GM19452 (cell line): ENCODE data around the gene RTL9.

Experiments
- ATAC-seq: cut with Tn5 transposase; IDR thresholded peaks from one replicate; pipeline ENCODE4 v1.9.1; 2021; ENCODE audit not compliant: unreplicated experiment

RTL9 gene

DNA sequence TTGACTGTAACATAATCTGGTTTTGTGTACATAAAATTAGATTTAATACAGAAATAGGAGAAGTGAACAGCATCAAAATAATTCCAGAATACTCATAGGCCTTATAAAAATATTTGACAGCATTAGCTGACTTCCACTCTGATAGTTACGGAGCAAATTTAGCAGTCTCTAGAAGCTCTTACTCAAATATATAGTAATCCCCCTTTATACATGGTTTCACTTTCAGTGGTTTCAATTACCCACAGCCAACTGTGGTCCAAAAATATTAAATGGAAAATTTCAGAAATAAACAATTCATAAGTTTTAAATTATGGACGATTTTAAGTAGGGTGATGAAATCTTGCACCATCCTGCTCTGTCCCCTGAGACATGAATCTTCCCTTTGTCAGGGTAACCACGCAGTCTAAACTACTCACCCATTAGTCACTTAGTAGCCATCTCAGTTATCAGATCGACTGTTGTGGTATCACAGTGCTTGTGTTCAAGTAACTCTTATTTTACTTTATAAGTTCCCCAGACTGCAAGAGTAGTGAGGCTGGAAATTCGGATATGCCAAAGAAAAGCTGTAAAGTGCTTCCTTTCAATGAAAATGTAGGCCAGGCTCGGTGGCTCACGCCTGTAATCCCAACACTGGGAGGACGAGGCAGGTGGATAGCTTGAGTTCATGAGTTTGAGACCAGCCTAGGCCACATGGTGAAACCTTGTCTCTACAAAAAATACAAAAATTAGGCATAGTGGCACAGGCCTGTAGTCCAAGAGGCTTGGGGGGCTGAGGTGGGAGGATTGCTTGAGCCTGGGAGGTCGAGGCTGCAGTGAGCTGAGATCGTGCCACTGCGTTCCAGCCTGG lies 17.2 kb upstream of the RTL9 start:
- peak; percentile 85 for ATAC-seq

- ATAC-seq: no peak
Measured at GRCh38 chrX:110346681-110347080, 12.0 kb upstream of the RTL9 start.

DNA sequence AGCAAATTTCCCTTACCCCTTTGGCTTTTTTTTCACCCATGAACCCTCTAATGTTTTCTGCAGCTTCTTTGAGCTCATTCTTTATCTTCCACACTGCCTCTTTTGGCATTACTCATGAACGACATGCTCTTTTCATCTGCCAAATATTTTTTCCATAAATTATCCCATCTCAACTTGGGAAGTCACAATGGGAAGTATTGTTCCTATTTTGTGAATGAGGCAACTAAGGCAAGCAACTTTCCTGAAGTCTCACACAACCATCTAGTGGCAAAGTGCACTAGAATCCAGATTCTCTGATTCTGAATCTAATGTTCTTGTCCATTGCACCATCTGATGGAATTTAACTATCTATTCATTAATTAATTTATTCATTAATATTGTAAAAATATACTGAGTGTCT lies 625 bp downstream of the RTL9 start:
- ATAC-seq: no peak

DNA sequence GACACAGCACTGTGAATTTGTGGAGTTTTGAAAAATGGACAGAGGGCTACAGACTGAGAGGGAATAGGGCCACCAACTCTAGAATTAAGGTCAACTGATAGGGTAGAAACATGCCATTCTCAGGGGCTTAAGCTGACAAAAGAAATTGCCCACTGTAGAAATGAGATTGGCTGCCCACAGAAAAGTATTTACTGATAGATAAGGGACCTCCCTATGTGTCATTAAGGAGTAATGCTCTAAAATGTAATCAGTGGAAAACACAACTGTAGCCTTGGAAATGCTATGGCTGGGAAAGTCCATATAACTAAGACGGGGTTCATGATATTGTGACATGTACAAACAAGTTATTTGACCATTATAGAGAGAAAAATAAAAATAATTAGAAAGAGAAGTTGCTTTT lies 4.6 kb downstream of the RTL9 start:
- ATAC-seq: no peak

GRCh38 chrX:110373310-110373709 lies 14.7 kb downstream of the RTL9 start:
- no peak for ATAC-seq

DNA sequence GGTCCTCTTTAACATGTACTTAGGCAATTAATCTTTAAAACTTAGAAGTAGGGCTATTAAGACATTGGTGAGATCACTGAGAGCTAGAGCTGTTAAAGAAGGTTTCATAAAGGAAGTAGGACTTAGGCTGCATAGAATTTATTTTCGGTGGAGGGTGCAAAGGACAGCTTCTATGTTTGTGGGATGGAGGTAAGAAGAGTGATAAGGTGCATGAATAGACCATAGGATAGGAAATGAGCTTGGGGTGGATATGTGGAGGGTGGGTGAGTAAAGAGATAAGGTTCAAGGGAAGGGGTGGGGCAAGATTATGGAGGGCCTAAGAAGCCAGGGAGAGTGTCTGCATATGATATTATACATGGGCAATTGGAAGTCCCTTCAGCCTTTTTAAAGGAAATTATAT lies 15.9 kb downstream of the RTL9 start:
- no peak for ATAC-seq

GRCh38 chrX:110381216-110381615 lies 22.6 kb downstream of the RTL9 start:
- ATAC-seq: no peak

GRCh38 chrX:110383414-110383813 lies 24.8 kb downstream of the RTL9 start:
- ATAC-seq: no peak

DNA sequence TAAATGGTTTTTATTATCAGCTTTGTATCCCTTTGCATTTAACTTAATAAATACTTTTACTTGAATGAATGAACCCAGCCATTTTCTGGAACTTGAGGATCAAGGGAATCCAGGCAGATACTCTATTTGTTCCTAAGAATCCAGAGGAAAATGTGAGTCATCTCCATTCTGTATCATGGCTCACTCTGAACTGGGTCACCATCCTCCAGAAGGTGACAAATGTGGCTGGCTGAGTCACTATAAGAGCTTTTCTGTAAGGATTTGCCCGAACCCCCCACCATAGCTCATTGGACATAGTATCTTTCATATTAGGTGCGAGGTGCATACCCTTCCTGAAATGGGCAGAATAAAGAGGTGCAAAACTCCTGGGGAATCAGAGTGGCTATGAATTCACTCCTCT lies 25.8 kb downstream of the RTL9 start:
- ATAC-seq: no peak

GRCh38 chrX:110389570-110389969 lies 30.9 kb downstream of the RTL9 start:
- no peak for ATAC-seq

DNA sequence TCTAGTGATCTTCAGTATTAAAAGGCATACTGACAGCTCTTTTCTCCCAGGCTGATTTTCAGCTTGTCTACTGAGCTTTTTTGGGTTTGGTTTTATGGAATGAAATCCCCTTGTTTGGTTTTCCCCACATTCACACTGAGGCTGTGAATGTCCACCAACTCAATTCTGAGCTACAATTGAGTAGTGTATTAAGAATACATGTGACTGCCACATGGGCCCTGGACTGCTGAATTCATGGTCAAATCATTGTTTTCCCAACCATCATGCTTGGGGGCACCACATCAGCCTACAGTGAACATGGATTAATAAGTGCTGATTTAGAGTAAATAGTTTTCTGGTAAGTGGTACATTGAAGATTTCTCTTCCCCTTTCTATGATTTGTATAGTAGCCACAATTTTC lies 32.4 kb downstream of the RTL9 start:
- no peak for ATAC-seq

DNA sequence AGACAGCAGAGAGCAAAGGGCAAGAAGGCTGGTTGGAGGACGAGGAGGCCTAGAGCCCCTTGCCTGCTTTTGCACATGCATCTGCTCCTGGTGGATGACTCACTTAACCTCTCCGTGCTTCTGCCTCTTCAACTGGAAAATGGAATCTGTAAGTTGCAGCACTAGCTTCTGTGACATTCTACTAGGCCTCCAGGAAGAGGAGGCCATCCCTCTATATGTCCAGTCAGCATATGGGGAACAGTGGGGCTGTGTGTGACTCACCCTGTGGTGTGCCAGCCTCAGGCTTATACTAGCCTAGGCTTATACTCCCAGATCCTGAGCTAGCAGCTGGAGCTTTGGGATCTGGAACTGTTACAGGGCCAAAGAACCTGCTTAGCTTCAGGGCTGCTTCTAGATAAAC lies 36.0 kb downstream of the RTL9 start:
- ATAC-seq: no peak

GRCh38 chrX:110395877-110396276 lies 37.2 kb downstream of the RTL9 start:
- ATAC-seq: no peak

DNA sequence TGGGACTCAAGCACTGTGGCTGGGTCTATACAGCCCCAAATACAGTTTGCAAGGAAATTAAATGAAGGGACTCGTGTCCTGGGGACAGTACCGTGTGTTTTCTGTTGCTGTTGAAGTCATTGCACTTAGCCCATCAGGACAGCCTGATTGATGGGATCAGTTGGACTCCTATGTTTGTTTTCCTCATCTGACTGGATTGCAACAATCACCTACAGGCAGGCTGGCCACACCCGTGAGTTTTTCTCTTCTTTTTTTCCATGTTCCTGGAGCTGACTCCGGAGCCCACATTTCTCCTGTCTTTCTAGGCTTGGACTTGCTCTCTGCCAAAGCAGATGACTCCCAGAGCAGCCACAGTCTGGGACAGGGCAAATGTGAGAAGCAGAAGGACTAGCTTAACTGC lies 38.1 kb downstream of the RTL9 start:
- no peak for ATAC-seq

GRCh38 chrX:110397339-110397738 lies 38.7 kb downstream of the RTL9 start:
- ATAC-seq: no peak

GRCh38 chrX:110397904-110398303 lies 39.3 kb downstream of the RTL9 start:
- ATAC-seq: no peak

DNA sequence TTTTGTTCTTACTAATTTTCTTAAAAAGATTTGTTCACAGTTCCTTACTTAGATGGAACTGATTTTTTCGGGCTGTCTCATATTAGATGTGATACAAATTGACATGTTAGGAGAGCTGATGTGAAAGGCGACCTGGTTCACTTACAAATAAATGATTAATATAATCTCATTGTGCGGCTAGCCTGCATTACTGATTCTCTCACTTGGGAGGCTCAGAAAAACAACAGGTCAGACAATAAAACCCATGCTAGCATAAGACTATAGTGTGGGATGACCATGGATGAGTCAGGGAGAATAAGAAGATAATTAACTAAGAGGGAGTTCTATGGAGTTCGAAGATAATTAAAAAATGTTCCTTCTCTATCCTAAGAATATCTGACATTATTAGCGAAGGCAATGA lies 40.8 kb downstream of the RTL9 start:
- ATAC-seq: no peak

- ATAC-seq: no peak
Measured at GRCh38 chrX:110399966-110400365, 41.3 kb downstream of the RTL9 start.

DNA sequence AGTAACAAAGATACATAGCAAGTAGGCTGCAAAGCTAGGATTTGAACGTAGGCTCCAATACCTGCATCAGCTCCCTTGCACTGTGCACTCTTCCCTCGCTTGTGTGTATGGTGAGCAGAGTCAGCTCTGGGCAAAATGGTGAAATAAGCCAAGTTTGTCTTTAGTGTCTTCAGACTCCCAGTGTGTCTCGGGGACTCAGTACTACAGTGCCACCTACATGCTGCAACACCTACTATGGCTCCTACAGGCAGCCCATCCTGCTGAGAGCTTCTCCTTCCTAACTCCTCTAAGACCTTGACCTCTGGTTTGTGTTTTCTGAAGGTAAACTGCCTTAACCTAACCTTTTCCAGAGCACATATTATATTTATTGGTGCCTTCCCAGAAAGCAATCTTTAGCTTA lies 42.5 kb downstream of the RTL9 start:
- no peak for ATAC-seq

DNA sequence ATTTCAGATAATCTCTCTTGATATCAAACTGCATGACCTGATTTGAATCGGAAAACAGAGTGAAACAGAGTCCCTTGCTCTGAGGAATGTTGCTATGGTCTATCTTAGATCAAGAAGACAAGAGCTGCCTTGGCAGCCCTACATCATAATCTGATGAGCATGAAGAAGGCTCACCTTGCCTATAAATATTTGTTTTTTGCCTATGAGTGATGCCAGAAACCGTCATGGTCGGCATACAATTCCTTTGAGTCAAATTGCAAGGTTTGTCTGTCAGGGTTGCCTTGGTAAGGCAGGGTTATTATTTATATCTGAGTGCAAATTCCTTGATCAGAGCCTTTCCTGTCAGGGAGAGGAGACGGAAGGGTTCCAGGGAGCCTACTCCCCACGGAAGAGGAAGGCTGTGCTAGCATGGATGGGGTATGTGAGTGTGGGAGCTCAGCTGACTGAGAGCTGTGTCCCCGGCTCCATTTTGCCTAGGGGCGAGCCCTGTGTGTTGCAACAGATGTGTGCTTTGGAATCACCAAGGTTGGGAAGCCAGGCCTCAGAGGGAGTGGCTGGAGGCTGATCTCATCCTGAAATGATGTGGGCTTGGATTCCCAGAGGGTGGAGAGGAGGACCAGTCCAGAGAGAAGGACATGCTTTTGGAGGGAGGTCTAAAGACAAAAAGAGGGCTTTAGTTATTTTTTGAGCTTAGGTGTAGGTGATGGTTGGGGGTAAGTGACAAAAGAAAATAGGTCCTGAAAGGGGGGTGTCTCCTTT lies 43.6 kb downstream of the RTL9 start:
- no peak for ATAC-seq

DNA sequence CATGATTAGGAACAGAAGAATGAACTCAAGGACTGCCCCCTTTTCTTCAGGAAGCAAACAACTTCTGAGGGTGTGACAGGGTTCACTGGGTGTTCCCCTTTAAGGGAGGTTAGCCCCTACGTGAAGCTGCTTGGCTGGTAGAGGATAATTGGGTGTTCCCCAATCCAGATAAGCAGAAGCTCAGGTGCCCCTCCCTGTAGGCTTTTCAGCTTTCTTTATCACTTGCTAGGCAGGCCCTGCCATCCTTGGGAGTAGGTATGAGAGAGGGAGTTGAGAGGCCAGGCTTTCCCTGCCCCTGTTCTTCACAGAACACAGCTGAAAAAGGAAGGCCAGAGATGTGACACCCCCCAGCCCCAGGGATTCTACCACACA lies 44.2 kb downstream of the RTL9 start:
- no peak for ATAC-seq

DNA sequence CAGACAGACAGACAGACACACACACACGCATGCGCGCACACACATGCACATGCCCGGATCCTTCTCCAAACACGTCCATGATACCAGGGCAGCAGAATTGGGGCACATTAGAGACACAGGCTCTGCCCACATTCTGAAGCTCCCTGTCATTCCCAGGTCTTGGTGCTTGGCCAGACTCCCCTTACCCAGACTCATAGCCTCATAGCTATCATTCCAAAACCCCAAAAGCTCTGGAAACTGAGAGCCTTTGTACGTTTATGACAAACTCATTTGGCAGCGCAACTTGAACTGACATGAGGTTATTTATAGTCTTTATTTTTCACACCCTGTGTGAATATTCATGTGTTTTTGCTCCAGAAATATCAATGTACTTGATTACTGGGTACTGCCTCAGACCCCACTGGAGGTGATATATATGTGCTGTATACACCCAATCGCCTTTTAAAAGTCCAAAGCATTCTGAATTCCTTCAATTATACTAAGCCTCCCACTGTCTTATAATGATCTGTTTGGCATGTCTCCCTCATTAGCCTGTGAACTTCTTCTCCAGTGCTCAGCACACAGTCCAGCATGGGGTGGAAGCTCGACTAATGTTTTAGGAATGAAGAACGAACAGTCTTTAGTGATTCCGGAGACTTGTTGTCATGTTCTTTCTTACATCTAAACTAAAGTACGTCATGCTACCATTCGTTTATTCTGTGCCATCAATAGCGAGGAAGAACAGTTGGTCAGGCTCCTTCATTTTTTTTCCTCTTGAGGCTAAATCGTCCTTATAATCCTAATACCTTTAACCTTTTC lies 45.0 kb downstream of the RTL9 start:
- ATAC-seq: no peak
